Measurements from ENCODE around the gene GBA2. TPM values are rescaled to one million over a fixed set of nuclear protein-coding genes. Genes with fewer than 3 reads are reported as not detected.
A peak's percentile ranks its signal among the peaks of the same experiment; 100 is the strongest.

The GBA2 gene
- total RNA-seq, 1 donor from 2014 or later: 37.9 TPM

DNA sequence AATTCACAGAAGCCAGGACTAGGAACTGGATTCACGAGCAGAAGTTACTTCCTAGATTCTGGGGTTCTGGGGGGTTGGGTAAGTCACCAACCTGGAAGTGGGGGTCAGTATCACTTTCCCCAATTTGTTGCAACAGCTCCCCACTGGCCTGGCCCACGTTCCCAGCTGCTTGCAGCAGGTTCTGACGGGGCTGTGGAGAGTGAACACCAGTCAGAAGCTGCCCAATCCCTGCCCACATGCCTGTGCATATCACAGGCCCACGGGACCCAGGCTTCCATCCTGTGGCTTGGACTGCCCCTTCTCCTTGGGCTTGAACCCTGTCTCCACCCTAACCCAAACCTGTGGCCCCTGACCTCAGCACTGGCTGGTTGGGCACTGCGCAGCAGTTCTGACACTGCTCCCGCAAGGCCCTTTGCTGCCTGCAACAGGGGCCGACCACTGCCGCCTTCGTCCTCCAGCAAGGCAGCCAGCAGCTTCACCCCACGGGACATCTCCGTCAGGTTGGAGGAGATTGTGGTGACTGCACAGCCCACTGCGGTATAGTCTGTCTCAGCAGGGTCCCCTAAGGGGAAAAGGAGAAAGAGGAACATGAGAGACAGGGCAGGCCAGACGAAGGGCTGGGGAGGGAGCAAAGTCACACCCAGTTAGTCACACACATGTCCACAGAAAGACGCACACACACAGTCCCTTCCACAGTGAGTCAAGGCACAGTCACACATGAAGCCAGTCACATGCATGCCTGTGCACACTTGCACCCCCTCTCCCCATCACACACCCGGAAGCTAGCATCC is 30.1 kb downstream of the GBA2 start:
- Histone ChIP-seq H3K4me3 (ENCODE audit: low read depth, low read length) (no peak overlapping the region), H3K36me3 (ENCODE audit: control insufficient read depth, insufficient read depth, low read length) (peaks cover 66% of the 10 kb centered on the region), H3K27me3 (ENCODE audit: control insufficient read depth, insufficient read depth, low read length) (no peaks in the 10 kb centered on the region)
- TF ChIP-seq, protein P1, sequence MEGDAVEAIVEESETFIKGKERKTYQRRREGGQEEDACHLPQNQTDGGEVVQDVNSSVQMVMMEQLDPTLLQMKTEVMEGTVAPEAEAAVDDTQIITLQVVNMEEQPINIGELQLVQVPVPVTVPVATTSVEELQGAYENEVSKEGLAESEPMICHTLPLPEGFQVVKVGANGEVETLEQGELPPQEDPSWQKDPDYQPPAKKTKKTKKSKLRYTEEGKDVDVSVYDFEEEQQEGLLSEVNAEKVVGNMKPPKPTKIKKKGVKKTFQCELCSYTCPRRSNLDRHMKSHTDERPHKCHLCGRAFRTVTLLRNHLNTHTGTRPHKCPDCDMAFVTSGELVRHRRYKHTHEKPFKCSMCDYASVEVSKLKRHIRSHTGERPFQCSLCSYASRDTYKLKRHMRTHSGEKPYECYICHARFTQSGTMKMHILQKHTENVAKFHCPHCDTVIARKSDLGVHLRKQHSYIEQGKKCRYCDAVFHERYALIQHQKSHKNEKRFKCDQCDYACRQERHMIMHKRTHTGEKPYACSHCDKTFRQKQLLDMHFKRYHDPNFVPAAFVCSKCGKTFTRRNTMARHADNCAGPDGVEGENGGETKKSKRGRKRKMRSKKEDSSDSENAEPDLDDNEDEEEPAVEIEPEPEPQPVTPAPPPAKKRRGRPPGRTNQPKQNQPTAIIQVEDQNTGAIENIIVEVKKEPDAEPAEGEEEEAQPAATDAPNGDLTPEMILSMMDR (IDR thresholded peaks at IDR 0.05; ENCODE audit: insufficient read depth, low read length, severe bottlenecking): no peak
- FAIRE-seq: peak; percentile 95
- DNase-seq (ENCODE audit: low read depth): peak; percentile 93

GRCh38 chr9:35717132-35717870 is 31.7 kb downstream of the GBA2 start:
- no peaks in the 10 kb centered on the region for H3K27me3 ChIP-seq (ENCODE audit: control insufficient read depth, insufficient read depth, low read length)
- TF ChIP-seq, protein P1 (IDR thresholded peaks at IDR 0.05; ENCODE audit: insufficient read depth, low read length, severe bottlenecking): no peak
- DNase-seq (ENCODE audit: low read depth): no peak
- H3K4me3 ChIP-seq (ENCODE audit: low read depth, low read length): no peak overlapping the region
- no peak for FAIRE-seq
- peaks cover 68% of the 10 kb centered on the region for H3K36me3 ChIP-seq (ENCODE audit: control insufficient read depth, insufficient read depth, low read length)

DNA sequence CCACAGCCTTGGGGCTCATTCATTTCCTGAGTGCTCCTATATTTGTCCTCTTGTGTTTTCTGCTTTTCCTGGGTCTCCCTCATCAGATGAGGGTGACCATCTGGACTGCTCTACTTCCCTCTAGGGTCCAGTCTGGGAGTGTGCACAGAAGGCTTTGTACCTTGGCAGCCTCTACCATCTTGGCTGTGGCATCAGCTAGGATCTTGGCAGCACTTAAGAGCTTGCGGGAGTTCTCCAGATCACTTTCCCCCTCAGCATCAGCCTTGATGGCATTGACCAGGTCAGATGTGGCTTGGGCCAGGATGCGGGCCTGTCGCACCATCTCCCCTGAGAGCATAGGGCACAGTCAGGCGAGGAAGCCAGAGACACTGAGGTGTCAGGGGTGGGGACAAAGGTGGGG is 32.8 kb downstream of the GBA2 start:
- TF ChIP-seq, protein P1 (IDR thresholded peaks at IDR 0.05; ENCODE audit: insufficient read depth, low read length, severe bottlenecking): no peak
- H3K4me3 ChIP-seq (ENCODE audit: low read depth, low read length): no peak overlapping the region
- no peak for DNase-seq (ENCODE audit: low read depth)
- FAIRE-seq: no peak
- no peaks in the 10 kb centered on the region for H3K27me3 ChIP-seq (ENCODE audit: control insufficient read depth, insufficient read depth, low read length)
- H3K36me3 ChIP-seq (ENCODE audit: control insufficient read depth, insufficient read depth, low read length): peaks cover 65% of the 10 kb centered on the region

DNA sequence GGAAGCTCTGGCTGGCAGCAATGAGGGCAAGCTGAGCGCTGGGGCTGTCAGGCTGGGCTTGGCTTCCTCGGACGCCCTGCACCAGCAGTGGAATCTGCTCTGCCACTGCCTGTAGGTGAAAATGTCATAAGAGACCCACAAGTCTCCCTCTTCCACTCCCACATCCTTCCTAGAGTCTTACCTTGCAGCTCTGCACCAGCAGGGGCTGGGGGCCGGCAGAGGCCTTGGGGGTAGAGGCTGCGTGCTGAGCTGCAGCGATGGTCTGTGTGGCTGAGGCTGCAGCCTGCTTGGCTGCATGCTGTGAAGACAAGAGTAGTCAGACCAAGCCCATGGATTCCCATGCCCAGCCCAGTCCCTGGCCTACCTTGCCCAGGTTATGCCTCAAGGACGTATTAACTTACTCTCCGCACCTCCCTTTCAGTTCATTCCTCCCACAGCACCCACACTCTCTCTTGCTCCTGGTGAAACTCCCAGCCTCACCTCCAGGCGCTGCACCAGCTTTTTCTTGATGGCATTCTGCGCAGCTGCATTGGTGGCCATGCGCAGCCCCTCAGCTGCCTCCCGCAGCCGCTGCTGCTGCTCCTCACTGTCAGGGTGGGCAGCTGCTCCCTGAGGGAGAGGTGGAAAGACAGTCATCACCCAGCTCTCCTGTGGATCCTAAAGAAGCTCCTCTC is 34.3 kb downstream of the GBA2 start:
- H3K36me3 ChIP-seq (ENCODE audit: control insufficient read depth, insufficient read depth, low read length): peaks cover 62% of the 10 kb centered on the region
- DNase-seq (ENCODE audit: low read depth): no peak
- H3K27me3 ChIP-seq (ENCODE audit: control insufficient read depth, insufficient read depth, low read length): no peaks in the 10 kb centered on the region
- TF ChIP-seq, protein P1 (IDR thresholded peaks at IDR 0.05; ENCODE audit: insufficient read depth, low read length, severe bottlenecking): no peak
- FAIRE-seq: no peak
- H3K4me3 ChIP-seq (ENCODE audit: low read depth, low read length): no peak overlapping the region

GRCh38 chr9:35714123-35714522 is 34.9 kb downstream of the GBA2 start:
- Histone ChIP-seq H3K36me3 (ENCODE audit: control insufficient read depth, insufficient read depth, low read length) (peaks cover 62% of the 10 kb centered on the region), H3K27me3 (ENCODE audit: control insufficient read depth, insufficient read depth, low read length) (no peaks in the 10 kb centered on the region), H3K4me3 (ENCODE audit: low read depth, low read length) (no peak overlapping the region)
- FAIRE-seq (no peak), DNase-seq (ENCODE audit: low read depth) (no peak)
- TF ChIP-seq, protein P1 (IDR thresholded peaks at IDR 0.05; ENCODE audit: insufficient read depth, low read length, severe bottlenecking): no peak

Measured in bronchial epithelial cell (primary cell).